Glomerular endothelial cell (primary cell): ENCODE results near the gene CLEC14A. TPM values are rescaled to one million over a fixed set of nuclear protein-coding genes. Genes with fewer than 3 reads are reported as not detected.

ENCODE experiments used
- DNase-seq: peaks from one replicate; pipeline ENCODE4 v3.0.0-alpha.2; 2011; ENCODE audit warnings: low read depth, low spot score; ENCODE audit errors: extremely low read depth
- total RNA-seq: library from RNA; depleted of rRNA; stranded (reverse); fragments of >200 nt; gene quantifications from 2 replicates; pipeline ENCODE4 v1.2.3, GENCODE V29; 2015

Gene CLEC14A
- total RNA-seq, 1 donor from 2014 or later: 389 TPM

GRCh38 chr14:38206689-38207376, 49.1 kb downstream of the CLEC14A start:
- no peak for DNase-seq

- DNase-seq: no peak
Measured at GRCh38 chr14:38205949-38206665, 49.8 kb downstream of the CLEC14A start.

GRCh38 chr14:38205119-38205813, 50.6 kb downstream of the CLEC14A start:
- DNase-seq: no peak

GRCh38 chr14:38204719-38205115, 51.2 kb downstream of the CLEC14A start:
- no peak for DNase-seq

Other genes starting within 250 kb of the CLEC14A start
- gene SSTR1, start 48.2 kb downstream of the CLEC14A start, total RNA-seq: 0.63 and 2.5 TPM in 2 replicates